Body of pancreas (tissue), 4 donors: ENCODE measurements around the gene AMPD3. TPM values are rescaled to one million over a fixed set of nuclear protein-coding genes. Genes with fewer than 3 reads are reported as not detected.

ENCODE experiments used
- ATAC-seq: fragments of 150-250 bp; one replicate; pipeline ENCODE4 v1.9.1; 2016
- DNase-seq, 4 donors: peaks; one replicate each; pipeline ENCODE4 v3.0.0-alpha.2; 2019
- H3K27ac ChIP-seq, 4 donors: fragments of 200-600 bp; sonication (generic); 1 replicate in 3 of 4; 2 replicates in 1 of 4; pipeline versions ENCODE4 v1.5.1 to v1.6.1; 2016 to 2019; ENCODE audit warnings: mild to moderate bottlenecking in 1 of 4, mixed read lengths in 1 of 4, moderate library complexity in 1 of 4
- H3K27me3 ChIP-seq, 2 donors: fragments of 200-600 bp; sonication (generic); one replicate each; pipeline ENCODE4 v1.6.0; 2016; ENCODE audit warnings: mild to moderate bottlenecking in 1 of 2
- H3K36me3 ChIP-seq, 2 donors: fragments of 200-600 bp; sonication (generic); replicated peaks in 1 of 2; 2 replicates each; pipeline ENCODE4 v1.5.1; 2016; ENCODE audit warnings: low read depth in 2 of 2; ENCODE audit not compliant: insufficient read depth in 1 of 2
- H3K4me1 ChIP-seq: fragments of 200-600 bp; sonication (generic); one replicate; pipeline ENCODE4 v1.6.0; 2016
- H3K4me3 ChIP-seq, 2 donors: fragments of 200-600 bp; sonication (generic); 1 replicate in 1 of 2; 2 replicates in 1 of 2; pipeline ENCODE4 v1.5.1; 2016 to 2019
- H3K9me3 ChIP-seq, 3 donors: fragments of 200-600 bp; sonication (generic); 1 replicate in 2 of 3; 2 replicates in 1 of 3; pipeline ENCODE4 v1.5.1; 2016
- CTCF ChIP-seq, 7 experiments: fragments of 450-650 bp in 4 of 7; fragments of 200-600 bp in 3 of 7; sonication (generic) in 3 of 7; IDR thresholded peaks; one replicate each; pipeline ENCODE4 v1.5.1; 2016 to 2019; ENCODE audit warnings: antibody characterized with exemption in 7 of 7
- POLR2A ChIP-seq, 3 donors: fragments of 450-650 bp; IDR thresholded peaks; one replicate each; pipeline ENCODE4 v1.6.1; 2016; ENCODE audit warnings: antibody characterized with exemption in 3 of 3, mild to moderate bottlenecking in 2 of 3
- WGBS, 2 donors: methylation state at CpG; one replicate each; pipeline ENCODE4 v1.1.5; 2017; 5-methylcytosine and 5-hydroxymethylcytosine counted together
- intact Hi-C: fragments of 100-400 bp; cut with DNase I; formaldehyde crosslinking; loops from one replicate; pipeline ENCODE4 v1.15.1; 2023
- total RNA-seq, 2 donors: library from RNA; depleted of rRNA; stranded (reverse); fragments of >200 nt; gene quantifications; one replicate each; pipeline ENCODE4 v1.1.0, GENCODE V29; 2016

The AMPD3 gene
- total RNA-seq, 2 donors from 2014 or later: 3.6 to 9.9 TPM

- Histone ChIP-seq H3K36me3 (no peaks in the 10 kb centered on the region), H3K27me3 (no peaks in the 10 kb centered on the region), H3K4me3 (no peak overlapping the region), H3K4me1 (peaks cover 13% of the 10 kb centered on the region), H3K27ac (no peak overlapping the region), H3K9me3 (no peaks in the 10 kb centered on the region)
- DNase-seq: no peak
- intact Hi-C loops: no loop called here
- no peak for ATAC-seq
- TF ChIP-seq CTCF (IDR thresholded peaks at IDR 0.05) (no peak), POLR2A (IDR thresholded peaks at IDR 0.05) (no peak)
- 93 to 94% methylated on average over 10 to 14 of the region's 14 CpGs for WGBS, 2 donors
These were observed 88.7 kb downstream of the AMPD3 start for GRCh38 chr11:10543782-10544181.

- ATAC-seq (no peak), DNase-seq (no peak)
- 71 to 76% methylated on average over 4 to 7 of the region's 7 CpGs for WGBS, 2 donors
- peaks cover 11% of the 10 kb centered on the region for H3K4me1 ChIP-seq
- TF ChIP-seq CTCF (IDR thresholded peaks at IDR 0.05) (no peak), POLR2A (IDR thresholded peaks at IDR 0.05) (peak in 1 of 3 donors; percentile 8)
- no peak overlapping the region for H3K4me3 ChIP-seq
- intact Hi-C loops: no loop called here
- H3K9me3 ChIP-seq: no peaks in the 10 kb centered on the region
- no peaks in the 10 kb centered on the region for H3K27me3 ChIP-seq
- H3K36me3 ChIP-seq: no peaks in the 10 kb centered on the region
- no peak overlapping the region for H3K27ac ChIP-seq
These were observed 89.7 kb downstream of the AMPD3 start for GRCh38 chr11:10544491-10545465.

- no peak for DNase-seq
- Histone ChIP-seq H3K4me3 (no peak overlapping the region), H3K27me3 (no peaks in the 10 kb centered on the region), H3K9me3 (no peaks in the 10 kb centered on the region), H3K27ac (no peak overlapping the region), H3K36me3 (no peaks in the 10 kb centered on the region), H3K4me1 (no peaks in the 10 kb centered on the region)
- no peak for TF ChIP-seq CTCF (IDR thresholded peaks at IDR 0.05)
- TF ChIP-seq POLR2A (IDR thresholded peaks at IDR 0.05): no peak
- no peak for ATAC-seq
- WGBS, 2 donors: 74 to 81% methylated on average over 3 of the region's 3 CpGs
- intact Hi-C loops: no loop called here
These were observed 95.6 kb downstream of the AMPD3 start for GRCh38 chr11:10550503-10551289.

- ATAC-seq: no peak
- H3K36me3 ChIP-seq: no peaks in the 10 kb centered on the region
- H3K9me3 ChIP-seq: no peaks in the 10 kb centered on the region
- no peaks in the 10 kb centered on the region for H3K4me1 ChIP-seq
- no peak for DNase-seq
- TF ChIP-seq CTCF (IDR thresholded peaks at IDR 0.05) (no peak), POLR2A (IDR thresholded peaks at IDR 0.05) (no peak)
- intact Hi-C loops: no loop called here
- WGBS, 2 donors: 66 to 83% methylated on average over 4 of the region's 4 CpGs
- no peak overlapping the region for H3K4me3 ChIP-seq
- H3K27me3 ChIP-seq: no peaks in the 10 kb centered on the region
- no peak overlapping the region for H3K27ac ChIP-seq
These were observed 96.2 kb downstream of the AMPD3 start for GRCh38 chr11:10551290-10551592.
